Measurements from ENCODE around the gene LIM2. TPM values are rescaled to one million over a fixed set of nuclear protein-coding genes. Genes with fewer than 3 reads are reported as not detected.

LIM2 gene
- total and polyA plus RNA-seq, 9 of the 15 experiments (the other 6 are each of a cell fraction or from before 2014, with no cell fraction given): 0.07 to 0.45 (median 0.18) TPM; not detected in 4

- TF ChIP-seq TGIF2 (CRISPR knock-in tag; IDR thresholded peaks at IDR 0.05) (no peak), ZNF589 (CRISPR knock-in tag; IDR thresholded peaks at IDR 0.05; ENCODE audit: low read depth) (no peak), SLC30A9 (CRISPR knock-in tag; IDR thresholded peaks at IDR 0.05) (no peak), CUX1 (CRISPR knock-in tag; IDR thresholded peaks at IDR 0.05) (no peak), RREB1 (CRISPR knock-in tag; IDR thresholded peaks at IDR 0.05) (peak; percentile 52; the same call in 1 of the 2 replicates), SMAD4 (CRISPR knock-in tag; conservative IDR thresholded peaks at IDR 0.05) (peak; percentile 92), MXD1 (CRISPR knock-in tag; IDR thresholded peaks at IDR 0.05; ENCODE audit: borderline replicate concordance, poor library complexity, severe bottlenecking) (no peak), XRCC4 (IDR thresholded peaks at IDR 0.05; ENCODE audit: extremely low read depth, insufficient read depth, insufficient read length) (no peak), CCNT2 (IDR thresholded peaks at IDR 0.05; ENCODE audit: borderline replicate concordance, extremely low read depth, insufficient read length, low read depth, low read length) (peak; percentile 35), PHF20 (IDR thresholded peaks at IDR 0.05; ENCODE audit: partially characterized antibody) (peak; percentile 78), OTX1 (CRISPR knock-in tag; IDR thresholded peaks at IDR 0.05) (no peak), ZNF699 (CRISPR knock-in tag; IDR thresholded peaks at IDR 0.05; ENCODE audit: insufficient replicate concordance) (no peak), SP1 (CRISPR knock-in tag; IDR thresholded peaks at IDR 0.05) (peak; percentile 91), ESRRA (IDR thresholded peaks at IDR 0.05; ENCODE audit: borderline replicate concordance, low read depth) (0 out of 2 replicates have a peak, but pooled peaks have one; percentile 61)
Observed at GRCh38 chr19:51367565-51368365, 20.0 kb downstream of the LIM2 start (continued).
